Thyroid gland (tissue), 4 donors: Measurements from ENCODE around the gene POU6F1.

Experiments
- POLR2A ChIP-seq, 2 donors: fragments of 450-650 bp; IDR thresholded peaks; one replicate each; pipeline ENCODE4 v1.6.1; 2017; ENCODE audit warnings: antibody characterized with exemption in 2 of 2, mild to moderate bottlenecking in 2 of 2, moderate library complexity in 1 of 2
- TF ChIP-seq, protein P1 (sequence below), 6 experiments: fragments of 200-600 bp in 3 of 6; fragments of 450-650 bp in 3 of 6; sonication (generic) in 3 of 6; IDR thresholded peaks; one replicate each; pipeline ENCODE4 v1.5.1; 2016 to 2019; ENCODE audit warnings: antibody characterized with exemption in 6 of 6, mild to moderate bottlenecking in 2 of 6, inconsistent platforms in 1 of 6, moderate library complexity in 1 of 6

GRCh38 chr12:51264297-51264696 is 46.4 kb upstream of the POU6F1 start:
- TF ChIP-seq, protein P1, sequence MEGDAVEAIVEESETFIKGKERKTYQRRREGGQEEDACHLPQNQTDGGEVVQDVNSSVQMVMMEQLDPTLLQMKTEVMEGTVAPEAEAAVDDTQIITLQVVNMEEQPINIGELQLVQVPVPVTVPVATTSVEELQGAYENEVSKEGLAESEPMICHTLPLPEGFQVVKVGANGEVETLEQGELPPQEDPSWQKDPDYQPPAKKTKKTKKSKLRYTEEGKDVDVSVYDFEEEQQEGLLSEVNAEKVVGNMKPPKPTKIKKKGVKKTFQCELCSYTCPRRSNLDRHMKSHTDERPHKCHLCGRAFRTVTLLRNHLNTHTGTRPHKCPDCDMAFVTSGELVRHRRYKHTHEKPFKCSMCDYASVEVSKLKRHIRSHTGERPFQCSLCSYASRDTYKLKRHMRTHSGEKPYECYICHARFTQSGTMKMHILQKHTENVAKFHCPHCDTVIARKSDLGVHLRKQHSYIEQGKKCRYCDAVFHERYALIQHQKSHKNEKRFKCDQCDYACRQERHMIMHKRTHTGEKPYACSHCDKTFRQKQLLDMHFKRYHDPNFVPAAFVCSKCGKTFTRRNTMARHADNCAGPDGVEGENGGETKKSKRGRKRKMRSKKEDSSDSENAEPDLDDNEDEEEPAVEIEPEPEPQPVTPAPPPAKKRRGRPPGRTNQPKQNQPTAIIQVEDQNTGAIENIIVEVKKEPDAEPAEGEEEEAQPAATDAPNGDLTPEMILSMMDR (IDR thresholded peaks at IDR 0.05) = no peak
- TF ChIP-seq POLR2A (IDR thresholded peaks at IDR 0.05) = no peak
